Brain microvascular endothelial cell (primary cell): Measurements from ENCODE around the gene LTBP1.

Source experiments
- DNase-seq: peaks from one replicate; pipeline ENCODE4 v3.0.0-alpha.2; 2020
- H3K27ac ChIP-seq: fragments of 250-450 bp; sonication (Bioruptor Pico); 2 replicates; pipeline ENCODE4 v1.5.1; 2020; ENCODE audit warnings: mild to moderate bottlenecking, moderate library complexity
- H3K27me3 ChIP-seq: fragments of 250-450 bp; sonication (Bioruptor Pico); replicated peaks from 2 replicates; pipeline ENCODE4 v1.5.1; 2020; ENCODE audit warnings: mild to moderate bottlenecking
- H3K36me3 ChIP-seq: fragments of 250-450 bp; sonication (Bioruptor Pico); replicated peaks from 2 replicates; pipeline ENCODE4 v1.5.1; 2020; ENCODE audit warnings: mild to moderate bottlenecking
- H3K4me3 ChIP-seq: 2 replicates; pipeline ENCODE4 v1.5.1; 2011; ENCODE audit warnings: low read depth, mild to moderate bottlenecking, control low read depth, low read length, moderate library complexity
- in situ Hi-C: cut with HindIII; loops from 2 replicates; pipeline ENCODE4 v1.10.0; 2017; ENCODE audit warnings: low sequenced_read_pairs, low pct_ligation_motif_present
- TF ChIP-seq, protein P1 (sequence below): IDR thresholded peaks from 2 replicates; pipeline ENCODE4 v1.5.1; 2011; ENCODE audit warnings: low read depth, mild to moderate bottlenecking, moderate library complexity, low read length, control low read depth, inconsistent platforms; ENCODE audit errors: missing control alignments

LTBP1 gene

DNA sequence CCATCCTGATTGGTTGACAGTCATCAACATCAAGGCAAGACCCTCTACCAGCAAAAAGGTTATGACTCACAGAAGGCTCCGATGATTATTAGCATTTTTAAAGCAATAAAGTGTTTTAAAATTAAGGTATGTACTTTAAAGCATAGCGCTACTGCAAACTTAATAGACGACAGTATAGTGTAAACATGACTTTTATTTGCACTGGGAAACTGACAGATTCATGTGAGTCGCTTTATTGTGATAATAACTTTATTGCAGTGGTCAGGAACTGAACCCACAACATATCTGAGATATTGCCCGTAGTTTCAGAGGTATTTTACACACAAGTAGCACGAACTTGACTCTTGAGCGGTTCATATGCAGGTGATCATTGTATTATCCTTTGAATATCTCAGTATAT, 249.1 kb downstream of the LTBP1 start:
- no peak overlapping the region for H3K27ac ChIP-seq
- H3K4me3 ChIP-seq, result no peak overlapping the region
- H3K27me3 ChIP-seq, result no peaks in the 10 kb centered on the region
- no peak for DNase-seq
- peaks cover 60% of the 10 kb centered on the region for H3K36me3 ChIP-seq
- in situ Hi-C loops, result no loop called here
- TF ChIP-seq, protein P1, sequence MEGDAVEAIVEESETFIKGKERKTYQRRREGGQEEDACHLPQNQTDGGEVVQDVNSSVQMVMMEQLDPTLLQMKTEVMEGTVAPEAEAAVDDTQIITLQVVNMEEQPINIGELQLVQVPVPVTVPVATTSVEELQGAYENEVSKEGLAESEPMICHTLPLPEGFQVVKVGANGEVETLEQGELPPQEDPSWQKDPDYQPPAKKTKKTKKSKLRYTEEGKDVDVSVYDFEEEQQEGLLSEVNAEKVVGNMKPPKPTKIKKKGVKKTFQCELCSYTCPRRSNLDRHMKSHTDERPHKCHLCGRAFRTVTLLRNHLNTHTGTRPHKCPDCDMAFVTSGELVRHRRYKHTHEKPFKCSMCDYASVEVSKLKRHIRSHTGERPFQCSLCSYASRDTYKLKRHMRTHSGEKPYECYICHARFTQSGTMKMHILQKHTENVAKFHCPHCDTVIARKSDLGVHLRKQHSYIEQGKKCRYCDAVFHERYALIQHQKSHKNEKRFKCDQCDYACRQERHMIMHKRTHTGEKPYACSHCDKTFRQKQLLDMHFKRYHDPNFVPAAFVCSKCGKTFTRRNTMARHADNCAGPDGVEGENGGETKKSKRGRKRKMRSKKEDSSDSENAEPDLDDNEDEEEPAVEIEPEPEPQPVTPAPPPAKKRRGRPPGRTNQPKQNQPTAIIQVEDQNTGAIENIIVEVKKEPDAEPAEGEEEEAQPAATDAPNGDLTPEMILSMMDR, result no peak

DNA sequence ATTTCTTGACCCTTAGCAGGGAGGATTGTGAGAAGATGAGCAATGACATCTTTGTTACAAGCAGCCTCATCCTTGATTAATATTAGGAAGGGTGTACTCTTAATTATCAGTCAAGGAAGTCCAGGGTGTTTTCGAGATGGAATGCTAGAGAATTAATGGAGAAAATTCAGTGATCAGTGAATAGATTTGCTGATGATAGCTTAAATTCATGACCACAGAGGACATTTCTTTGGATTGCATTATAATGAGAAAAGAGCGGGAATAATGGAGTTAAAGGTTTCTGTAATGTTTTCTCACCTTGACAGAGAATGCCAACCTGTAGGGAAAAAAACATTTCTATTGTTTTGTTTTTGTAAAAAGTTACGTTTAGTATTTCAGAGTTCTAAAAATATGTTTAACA, 249.9 kb downstream of the LTBP1 start:
- Histone ChIP-seq H3K36me3 (peaks cover 55% of the 10 kb centered on the region), H3K4me3 (no peak overlapping the region), H3K27me3 (no peaks in the 10 kb centered on the region), H3K27ac (no peak overlapping the region)
- in situ Hi-C loops, result no loop called here
- TF ChIP-seq, protein P1, result no peak
- no peak for DNase-seq

DNA sequence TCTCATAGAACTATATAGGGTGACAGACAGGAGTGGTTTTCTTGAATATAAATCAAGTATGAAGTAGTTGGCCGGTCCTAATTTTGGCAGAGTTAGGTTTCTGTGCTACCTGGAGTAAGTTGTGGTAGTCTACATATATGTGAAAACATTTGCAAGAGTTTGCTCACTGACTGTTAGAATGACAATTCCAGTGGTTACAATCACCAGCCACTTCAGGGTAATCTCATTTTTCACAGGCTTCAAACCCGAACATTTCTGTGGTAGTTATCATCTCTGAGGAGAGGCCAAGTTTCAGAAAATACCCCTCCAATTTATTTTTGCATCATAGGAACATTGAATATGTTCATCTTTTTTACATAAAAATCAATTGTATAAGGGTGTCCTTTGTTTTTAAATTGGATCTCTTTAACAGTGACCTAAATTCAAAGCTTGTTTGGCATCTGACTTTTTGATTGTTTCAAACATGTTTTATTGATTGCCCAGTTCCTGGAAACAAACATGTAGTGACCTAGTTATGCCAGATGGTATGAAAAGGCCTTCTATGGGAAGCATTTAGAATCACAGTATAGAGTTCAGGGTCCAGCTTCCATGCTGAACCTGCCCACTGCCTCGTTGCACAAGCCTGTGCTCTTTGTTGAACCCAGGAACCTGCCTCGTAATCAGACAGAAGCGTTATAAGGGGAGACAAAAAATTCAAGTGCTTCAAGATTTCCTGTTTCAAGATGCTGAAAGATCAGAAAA, 250.6 kb downstream of the LTBP1 start:
- no peak for DNase-seq
- TF ChIP-seq, protein P1, result no peak
- Histone ChIP-seq H3K27me3 (no peaks in the 10 kb centered on the region), H3K4me3 (no peak overlapping the region), H3K36me3 (peaks cover 56% of the 10 kb centered on the region), H3K27ac (no peak overlapping the region)
- in situ Hi-C loops, result no loop called here

DNA sequence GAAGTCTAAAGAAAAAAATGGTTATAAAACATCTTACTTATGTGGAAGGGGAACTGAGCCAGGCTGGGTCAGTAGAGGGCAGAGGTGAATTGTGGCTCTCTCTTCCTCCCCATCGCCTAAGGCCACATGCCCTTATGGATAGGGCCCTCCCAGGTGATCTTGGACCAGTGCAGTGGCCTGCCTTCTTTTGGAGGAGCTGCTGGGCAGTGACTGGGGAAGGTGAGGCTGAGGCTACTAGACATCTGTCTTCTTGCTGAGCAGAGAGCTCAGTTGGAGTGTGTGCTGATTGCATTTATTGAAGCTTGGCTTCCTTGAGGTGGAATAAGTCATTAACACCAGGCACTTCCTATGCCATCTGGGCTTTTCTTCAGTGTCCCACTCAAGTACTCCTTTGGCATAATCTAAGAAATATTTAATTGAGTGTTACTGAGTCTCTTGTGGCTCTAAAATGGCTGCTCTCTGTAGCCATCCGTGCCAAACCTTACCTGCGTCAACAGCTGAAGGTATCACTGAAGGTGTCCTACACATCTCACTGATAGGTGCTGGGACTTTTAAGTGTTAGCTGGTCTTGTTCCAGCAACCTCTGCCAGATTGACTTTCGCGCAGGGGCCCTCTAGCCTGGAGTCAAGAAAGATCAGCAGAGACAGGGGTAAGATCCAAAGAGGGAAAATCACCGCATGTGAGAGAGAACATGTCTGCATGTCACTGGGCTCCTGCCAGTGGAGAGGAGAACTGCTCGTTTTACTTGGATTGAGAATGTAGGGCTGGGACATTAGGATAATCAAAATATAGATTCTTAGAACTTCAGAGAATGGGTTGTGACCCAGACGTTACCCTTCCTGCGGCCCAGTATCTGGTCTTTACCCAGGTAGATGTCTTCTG, 256.1 kb downstream of the LTBP1 start:
- Histone ChIP-seq H3K27ac (no peak overlapping the region), H3K27me3 (no peaks in the 10 kb centered on the region), H3K4me3 (no peak overlapping the region), H3K36me3 (peaks cover 14% of the 10 kb centered on the region)
- no peak for DNase-seq
- in situ Hi-C loops, result no loop called here
- TF ChIP-seq, protein P1, result no peak

DNA sequence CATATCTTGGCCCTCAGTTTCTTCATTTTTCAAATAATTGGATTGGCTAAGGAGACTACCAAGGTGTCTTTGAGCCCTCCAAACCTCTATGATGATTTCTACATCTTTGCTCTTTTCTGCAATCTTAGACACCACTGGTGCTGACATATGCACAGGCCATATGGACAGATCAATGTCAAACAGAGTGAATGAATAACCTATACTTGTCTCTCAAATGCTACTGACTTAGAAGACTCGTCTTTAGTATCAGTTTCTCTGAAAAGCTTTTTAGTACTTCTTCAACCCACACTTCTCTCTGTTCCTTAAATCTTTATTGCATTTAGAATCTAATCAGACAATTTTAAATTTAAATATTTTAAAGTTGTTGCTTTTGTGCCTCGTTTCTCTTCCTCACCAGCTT, 258.2 kb downstream of the LTBP1 start:
- no peak overlapping the region for H3K4me3 ChIP-seq
- in situ Hi-C loops, result no loop called here
- H3K27me3 ChIP-seq, result no peaks in the 10 kb centered on the region
- TF ChIP-seq, protein P1, result no peak
- peaks cover 7% of the 10 kb centered on the region for H3K36me3 ChIP-seq
- H3K27ac ChIP-seq, result no peak overlapping the region
- DNase-seq, result no peak
